ENCODE measurements around the gene TRIM2.

Gene TRIM2

DNA sequence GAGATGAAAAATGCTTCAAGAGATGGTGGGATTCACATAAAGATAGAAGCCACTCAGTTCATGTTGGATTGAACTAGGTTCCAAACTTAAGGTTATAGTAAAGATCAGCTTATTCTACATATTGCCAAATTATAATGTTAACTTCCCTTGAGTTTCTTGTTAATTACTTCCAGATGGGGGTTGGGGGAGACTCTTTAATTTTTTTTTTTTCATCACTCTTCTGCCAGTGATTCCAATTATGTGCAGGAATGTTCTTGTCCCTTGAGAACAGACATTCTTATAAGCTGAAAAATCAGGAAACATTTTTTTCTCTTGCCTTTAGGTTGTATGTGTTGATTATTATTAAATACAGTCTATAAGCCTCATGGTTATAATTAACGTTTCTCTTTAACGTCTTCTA, 170.2 kb downstream of the TRIM2 start:
- peaks cover 12% of the 10 kb centered on the region for H3K4me1 ChIP-seq
- no peaks in the 10 kb centered on the region for H4K20me1 ChIP-seq
- H3K9me3 ChIP-seq: peaks cover 42% of the 10 kb centered on the region
- no peak overlapping the region for H3K4me2 ChIP-seq
- no peaks in the 10 kb centered on the region for H3K27me3 ChIP-seq
- no peak overlapping the region for H3K27ac ChIP-seq
- H3K4me3 ChIP-seq: no peak overlapping the region
- no peak for TF ChIP-seq Cebpa-rat (IDR thresholded peaks at IDR 0.05)
- peaks cover 66% of the 10 kb centered on the region for H3K36me3 ChIP-seq
- H3K9ac ChIP-seq: no peak overlapping the region

GRCh38 chr4:153375303-153375702, 171.1 kb downstream of the TRIM2 start:
- Histone ChIP-seq H3K27ac (no peak overlapping the region), H3K4me1 (peaks cover 14% of the 10 kb centered on the region), H3K9ac (no peak overlapping the region), H3K4me2 (no peak overlapping the region), H3K9me3 (peaks cover 33% of the 10 kb centered on the region), H3K4me3 (no peak overlapping the region), H3K36me3 (peaks cover 61% of the 10 kb centered on the region), H3K27me3 (no peaks in the 10 kb centered on the region), H4K20me1 (no peaks in the 10 kb centered on the region)
- no peak for TF ChIP-seq Cebpa-rat (IDR thresholded peaks at IDR 0.05)

DNA sequence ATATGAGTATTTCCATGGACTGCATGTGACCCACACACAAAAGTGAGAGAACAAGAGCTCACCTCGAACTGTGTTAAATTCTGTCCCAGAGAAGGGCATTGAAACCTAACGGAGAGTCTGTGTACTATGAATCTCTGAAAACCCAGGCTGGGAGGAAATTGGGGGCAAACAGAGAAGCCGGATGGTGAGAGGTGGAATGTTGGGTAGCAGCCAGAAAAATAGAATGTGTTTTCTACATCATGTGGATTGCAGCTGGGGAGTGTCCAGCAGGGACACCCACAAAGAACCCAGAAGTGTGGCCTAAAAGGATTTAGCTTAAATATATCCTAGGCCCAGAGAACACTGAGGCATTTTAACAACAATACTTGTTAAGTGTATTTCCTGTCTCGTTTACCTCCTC, 178.9 kb downstream of the TRIM2 start:
- H3K4me2 ChIP-seq: no peak overlapping the region
- peaks cover 14% of the 10 kb centered on the region for H3K4me1 ChIP-seq
- H3K27ac ChIP-seq: no peak overlapping the region

GRCh38 chr4:153384160-153384559, 179.9 kb downstream of the TRIM2 start:
- Histone ChIP-seq H3K4me3 (no peak overlapping the region), H3K36me3 (peaks cover 70% of the 10 kb centered on the region), H3K9me3 (no peaks in the 10 kb centered on the region; the same call in 1 of the 2 replicates), H3K27ac (no peak overlapping the region), H3K4me1 (peaks cover 5% of the 10 kb centered on the region), H3K4me2 (no peak overlapping the region), H3K27me3 (no peaks in the 10 kb centered on the region), H4K20me1 (no peaks in the 10 kb centered on the region), H3K9ac (no peak overlapping the region)
- no peak for TF ChIP-seq Cebpa-rat (IDR thresholded peaks at IDR 0.05)

More for the DNA sequence above, 178.9 kb downstream of the TRIM2 start:
- no peaks in the 10 kb centered on the region for H3K27me3 ChIP-seq
- H3K36me3 ChIP-seq: peaks cover 68% of the 10 kb centered on the region
- no peaks in the 10 kb centered on the region for H3K9me3 ChIP-seq
- H3K9ac ChIP-seq: no peak overlapping the region
- no peaks in the 10 kb centered on the region for H4K20me1 ChIP-seq
- TF ChIP-seq Cebpa-rat (IDR thresholded peaks at IDR 0.05): no peak
- no peak overlapping the region for H3K4me3 ChIP-seq

DNA sequence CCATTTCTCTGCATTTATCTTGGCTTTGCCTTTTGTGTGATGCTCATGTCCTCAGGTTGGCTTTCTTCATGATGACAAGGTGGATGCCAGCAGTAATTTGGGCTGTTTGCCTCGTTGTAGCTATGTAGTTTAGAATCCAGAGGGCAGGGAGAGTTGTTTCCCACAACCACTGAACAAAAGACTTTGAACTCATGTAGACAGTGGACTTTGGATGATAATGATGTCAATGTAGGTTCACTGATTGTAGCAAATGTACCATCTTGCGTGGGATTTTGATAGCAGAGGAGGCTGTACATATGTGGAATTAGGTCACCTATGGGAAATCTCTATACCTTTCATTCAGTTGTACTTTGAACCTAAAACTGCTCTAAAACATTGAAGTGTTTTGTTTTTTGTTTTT, 181.5 kb downstream of the TRIM2 start:
- Histone ChIP-seq H4K20me1 (no peaks in the 10 kb centered on the region), H3K27me3 (no peaks in the 10 kb centered on the region), H3K36me3 (peaks cover 65% of the 10 kb centered on the region), H3K9me3 (no peaks in the 10 kb centered on the region; the same call in 1 of the 2 replicates), H3K9ac (no peak overlapping the region), H3K4me2 (no peak overlapping the region), H3K4me3 (no peak overlapping the region), H3K4me1 (no peaks in the 10 kb centered on the region), H3K27ac (no peak overlapping the region)
- no peak for TF ChIP-seq Cebpa-rat (IDR thresholded peaks at IDR 0.05)

DNA sequence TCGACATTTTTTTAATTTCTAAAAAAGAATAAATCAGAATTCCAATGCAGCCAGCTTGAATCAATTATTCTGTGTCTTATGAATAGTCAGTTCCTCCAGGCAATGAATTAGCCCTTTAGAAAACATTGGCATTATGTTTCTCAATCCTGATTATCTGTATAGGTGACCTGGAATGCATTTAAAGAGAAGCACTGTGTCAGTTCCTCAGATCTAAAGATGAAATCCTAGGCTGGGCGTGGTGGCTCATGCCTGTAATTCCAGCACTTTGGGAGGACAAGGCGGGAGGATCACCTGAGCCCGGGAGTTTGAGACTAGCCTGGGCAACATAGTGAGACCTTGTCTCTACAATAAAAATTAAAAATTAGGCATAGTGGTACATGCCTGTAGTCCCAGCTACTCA, 183.7 kb downstream of the TRIM2 start:
- peaks cover 77% of the 10 kb centered on the region for H3K36me3 ChIP-seq
- no peak overlapping the region for H3K4me2 ChIP-seq
- no peak overlapping the region for H3K27ac ChIP-seq
- no peak for TF ChIP-seq Cebpa-rat (IDR thresholded peaks at IDR 0.05)
- H4K20me1 ChIP-seq: no peaks in the 10 kb centered on the region
- H3K27me3 ChIP-seq: no peaks in the 10 kb centered on the region
- no peaks in the 10 kb centered on the region for H3K4me1 ChIP-seq
- H3K4me3 ChIP-seq: no peak overlapping the region
- no peaks in the 10 kb centered on the region; the same call in 1 of the 2 replicates for H3K9me3 ChIP-seq
- no peak overlapping the region for H3K9ac ChIP-seq

Measured in BLaER1 (cell line).